HEK293 (cell line): ENCODE results near the gene SLC38A9.

Source experiments
- CTCF ChIP-seq: fragments of 450-650 bp; formaldehyde crosslinking; IDR thresholded peaks from 2 replicates; pipeline ENCODE4 v1.5.1; 2016; ENCODE audit warnings: missing biosample characterization, missing genetic modification characterization
- ZSCAN23 ChIP-seq: fragments of 450-650 bp; formaldehyde crosslinking; IDR thresholded peaks from 2 replicates; pipeline ENCODE4 v1.5.1; 2016; ENCODE audit warnings: missing biosample characterization, missing genetic modification characterization

GRCh38 chr5:55609413-55609812 lies 102.7 kb downstream of the SLC38A9 start:
- TF ChIP-seq CTCF (tag by site-specific recombination), result no peak
- TF ChIP-seq ZSCAN23 (tag by site-specific recombination), result no peak
